ENCODE results near the gene HMOX2.
A peak's percentile ranks its signal among the peaks of the same experiment; 100 is the strongest.

The HMOX2 gene, protein sequence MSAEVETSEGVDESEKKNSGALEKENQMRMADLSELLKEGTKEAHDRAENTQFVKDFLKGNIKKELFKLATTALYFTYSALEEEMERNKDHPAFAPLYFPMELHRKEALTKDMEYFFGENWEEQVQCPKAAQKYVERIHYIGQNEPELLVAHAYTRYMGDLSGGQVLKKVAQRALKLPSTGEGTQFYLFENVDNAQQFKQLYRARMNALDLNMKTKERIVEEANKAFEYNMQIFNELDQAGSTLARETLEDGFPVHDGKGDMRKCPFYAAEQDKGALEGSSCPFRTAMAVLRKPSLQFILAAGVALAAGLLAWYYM

DNA sequence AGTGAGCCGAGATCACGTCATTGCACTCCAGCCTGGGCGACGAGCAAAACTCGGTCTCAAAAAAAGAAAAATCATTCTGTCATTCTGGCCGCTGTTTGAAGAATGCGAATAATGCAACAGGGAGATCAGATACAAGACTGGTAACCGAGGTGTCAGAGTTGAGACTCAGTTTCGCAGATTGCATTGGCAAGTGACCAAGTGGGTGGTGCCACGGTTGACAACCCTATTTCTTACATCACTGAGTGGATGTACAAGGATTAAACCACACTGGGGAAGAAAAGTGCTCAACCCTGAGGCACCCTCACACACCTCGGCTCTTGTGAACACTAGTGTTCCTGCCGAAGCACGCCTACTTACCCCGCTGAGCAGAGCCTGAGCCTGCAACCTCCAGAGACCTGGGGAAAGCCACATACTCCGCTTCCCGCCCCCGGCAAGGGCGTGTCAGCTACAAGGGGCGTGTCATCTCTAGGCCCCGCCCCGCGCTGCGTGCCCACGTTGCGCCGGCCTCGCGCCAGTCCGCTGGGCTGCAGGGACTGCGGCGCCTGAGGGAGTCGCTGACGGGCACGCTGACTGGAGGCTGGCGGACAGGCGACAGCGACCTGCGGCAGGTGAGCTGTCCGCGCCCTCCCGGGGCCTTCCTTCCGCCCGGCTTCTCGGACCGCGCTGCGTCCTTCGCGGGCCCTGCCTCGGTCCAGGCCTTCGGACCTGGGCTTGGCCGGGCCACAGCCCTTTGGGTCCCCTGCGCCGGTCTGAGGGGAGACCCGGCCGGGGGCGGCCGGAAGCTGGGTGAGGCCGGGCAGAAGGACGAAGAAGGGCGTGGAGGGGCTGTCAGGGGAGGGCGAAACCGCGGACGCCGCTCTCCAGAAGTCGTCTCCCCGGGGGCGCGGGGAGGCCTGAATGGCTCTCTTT is at the start of gene HMOX2:
TSS of gene HMOX2 (plus strand) at position 519 of the 909 bp plus-strand sequence. CDS start 29,127 bp downstream, outside the sequence.
- peak; percentile 85 to 90 for DNase-seq

GRCh38 chr16:4426722-4427372 is 49.4 kb upstream of the HMOX2 start:
- DNase-seq: no peak

GRCh38 chr16:4428500-4428899 is 47.7 kb upstream of the HMOX2 start:
- no peak for DNase-seq

DNA sequence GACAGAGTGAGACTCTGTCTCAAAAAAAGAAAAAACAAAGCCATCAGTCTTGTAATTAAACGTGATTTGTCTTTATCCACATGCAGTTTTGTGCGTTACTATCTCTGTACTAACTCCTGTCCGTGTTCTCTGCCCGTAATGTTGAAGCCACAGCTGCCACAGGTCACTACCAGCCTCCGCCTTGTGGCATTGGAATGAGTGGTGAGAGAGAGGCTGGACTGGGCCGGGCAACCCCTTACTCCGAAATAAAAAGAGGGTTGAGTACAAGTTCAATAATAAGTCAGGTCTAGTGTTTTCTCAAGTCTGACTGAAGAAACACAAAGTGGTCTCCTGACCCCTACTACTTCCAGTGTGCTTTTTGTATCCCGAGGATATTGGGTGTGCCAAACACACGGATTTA is 45.2 kb upstream of the HMOX2 start:
- no peak for DNase-seq

- no peak for DNase-seq
Measured at GRCh38 chr16:4433228-4433627, 43.0 kb upstream of the HMOX2 start.

GRCh38 chr16:4433914-4434787 is 42.0 kb upstream of the HMOX2 start:
- no peak for DNase-seq

- no peak for DNase-seq
Measured at GRCh38 chr16:4435337-4436067, 40.7 kb upstream of the HMOX2 start.

- no peak for DNase-seq
Measured at GRCh38 chr16:4437366-4437765, 38.8 kb upstream of the HMOX2 start.

DNA sequence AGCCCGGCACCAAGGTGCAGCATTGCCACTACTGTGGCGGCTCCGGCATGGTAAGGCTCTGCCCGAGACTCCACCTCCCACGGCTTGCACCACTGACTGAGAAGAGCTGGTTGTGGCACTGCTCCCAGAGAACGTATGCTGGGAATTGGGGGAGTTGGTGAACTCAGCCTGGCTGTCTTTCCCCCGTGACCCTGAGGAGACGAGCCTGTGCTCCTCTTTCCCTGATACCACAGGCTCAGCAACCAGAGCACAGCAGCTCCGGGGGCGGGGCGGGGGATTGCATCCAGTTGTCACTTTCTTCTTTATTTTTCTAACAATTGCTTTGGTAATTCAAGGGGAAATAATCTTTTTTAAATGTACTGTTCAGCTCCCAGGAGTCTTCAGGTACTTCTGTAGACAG is 33.8 kb upstream of the HMOX2 start:
- DNase-seq: no peak

- DNase-seq: no peak
Measured at GRCh38 chr16:4443271-4443670, 32.9 kb upstream of the HMOX2 start.

DNA sequence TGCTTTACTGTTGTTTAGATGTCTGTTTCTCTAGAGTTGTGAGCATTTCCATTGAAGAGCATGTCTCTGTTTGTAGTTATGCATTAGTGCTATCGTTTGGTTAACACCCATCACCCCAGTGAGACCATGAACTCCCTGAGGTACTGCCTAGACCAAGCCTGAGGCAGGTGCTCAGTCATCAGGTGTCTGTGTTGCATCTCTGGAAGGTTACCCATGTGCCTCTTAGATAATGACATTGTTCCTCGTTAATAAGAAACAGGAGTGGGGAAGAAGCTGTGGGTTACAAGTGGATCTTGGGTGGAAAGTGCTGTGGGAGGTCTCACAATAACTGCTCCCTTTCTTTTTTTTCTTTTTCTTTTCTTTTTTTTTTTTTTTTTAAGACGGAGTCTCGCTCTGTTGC is 32.2 kb upstream of the HMOX2 start:
- DNase-seq: no peak

GRCh38 chr16:4450430-4450829 is 25.8 kb upstream of the HMOX2 start:
- DNase-seq: no peak

GRCh38 chr16:4450931-4451519 is 25.2 kb upstream of the HMOX2 start:
- no peak for DNase-seq

DNA sequence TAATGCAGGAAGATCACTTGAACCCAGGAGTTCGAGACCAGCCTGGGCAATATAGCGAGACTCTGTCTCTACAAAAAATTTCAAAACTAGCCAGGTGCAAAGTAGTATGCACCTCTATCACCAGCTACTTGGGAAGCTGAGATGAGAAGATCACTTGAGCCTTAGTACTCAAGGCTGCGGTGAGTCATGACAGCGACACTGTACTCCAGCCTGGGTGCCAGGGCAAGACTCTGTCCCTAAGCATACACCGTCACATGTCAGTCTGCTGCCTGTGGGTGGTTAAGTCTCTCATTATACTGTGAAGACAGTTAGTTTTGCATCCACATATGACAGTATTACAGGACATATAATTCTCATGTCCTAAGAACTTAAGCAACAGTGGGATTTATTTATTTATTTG is 23.5 kb upstream of the HMOX2 start:
- DNase-seq: no peak

DNA sequence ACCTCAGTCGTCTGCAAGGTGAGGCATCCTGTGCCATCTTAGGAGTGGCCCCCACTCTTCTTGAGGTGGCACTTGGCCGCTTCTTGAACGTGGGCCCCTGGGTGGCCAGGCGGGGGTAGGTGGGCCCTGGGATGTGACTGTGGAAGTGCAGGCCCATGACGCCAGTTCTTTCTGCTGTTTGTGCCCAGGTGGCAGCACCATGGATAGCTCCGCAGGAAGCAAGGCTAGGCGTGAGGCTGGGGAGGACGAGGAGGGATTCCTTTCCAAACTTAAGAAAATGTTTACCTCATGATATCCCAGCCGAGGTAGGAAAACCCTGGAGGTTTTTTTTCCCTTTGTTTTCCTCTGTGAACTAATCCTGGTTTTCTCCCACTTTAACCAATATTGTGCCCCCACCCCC is 21.6 kb upstream of the HMOX2 start:
- no peak for DNase-seq

- no peak for DNase-seq
Measured at GRCh38 chr16:4455081-4455480, 21.1 kb upstream of the HMOX2 start.

DNA sequence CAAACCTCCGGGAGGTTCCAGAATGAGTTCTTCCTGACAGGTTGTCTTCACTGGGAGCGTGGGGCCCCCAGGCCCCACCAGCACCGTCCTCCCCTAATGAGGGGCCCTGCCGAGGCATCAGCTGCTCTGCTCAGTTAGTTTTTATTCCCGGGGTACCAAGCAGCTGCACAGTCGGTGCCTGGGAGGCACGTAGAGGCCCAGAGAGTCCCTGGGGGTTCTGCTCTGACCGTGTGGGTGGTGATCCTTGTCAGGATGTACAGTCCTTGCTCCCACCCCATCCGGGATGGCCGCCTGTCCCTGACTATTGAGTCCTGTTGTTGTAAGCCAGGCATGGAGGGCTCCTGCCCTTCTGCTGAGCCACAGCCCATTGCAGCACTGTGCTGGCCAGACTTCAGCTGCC is 20.2 kb upstream of the HMOX2 start:
- DNase-seq: no peak

DNA sequence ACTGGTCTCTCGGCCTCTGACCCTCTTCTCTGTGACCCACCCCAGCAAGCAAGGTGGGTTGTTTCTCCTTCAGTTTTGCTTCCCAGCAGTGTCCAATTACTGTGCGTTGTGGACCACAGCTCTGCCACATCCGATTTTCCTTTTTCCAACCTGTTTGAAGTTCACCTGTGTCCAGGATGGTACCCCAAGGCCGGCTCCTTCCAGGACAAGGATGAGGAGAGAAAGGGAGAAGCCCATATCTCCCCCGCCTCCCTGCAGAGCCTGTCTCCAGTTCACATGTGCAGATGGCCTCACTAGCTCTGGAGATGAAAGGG is 15.3 kb upstream of the HMOX2 start:
- no peak for DNase-seq

DNA sequence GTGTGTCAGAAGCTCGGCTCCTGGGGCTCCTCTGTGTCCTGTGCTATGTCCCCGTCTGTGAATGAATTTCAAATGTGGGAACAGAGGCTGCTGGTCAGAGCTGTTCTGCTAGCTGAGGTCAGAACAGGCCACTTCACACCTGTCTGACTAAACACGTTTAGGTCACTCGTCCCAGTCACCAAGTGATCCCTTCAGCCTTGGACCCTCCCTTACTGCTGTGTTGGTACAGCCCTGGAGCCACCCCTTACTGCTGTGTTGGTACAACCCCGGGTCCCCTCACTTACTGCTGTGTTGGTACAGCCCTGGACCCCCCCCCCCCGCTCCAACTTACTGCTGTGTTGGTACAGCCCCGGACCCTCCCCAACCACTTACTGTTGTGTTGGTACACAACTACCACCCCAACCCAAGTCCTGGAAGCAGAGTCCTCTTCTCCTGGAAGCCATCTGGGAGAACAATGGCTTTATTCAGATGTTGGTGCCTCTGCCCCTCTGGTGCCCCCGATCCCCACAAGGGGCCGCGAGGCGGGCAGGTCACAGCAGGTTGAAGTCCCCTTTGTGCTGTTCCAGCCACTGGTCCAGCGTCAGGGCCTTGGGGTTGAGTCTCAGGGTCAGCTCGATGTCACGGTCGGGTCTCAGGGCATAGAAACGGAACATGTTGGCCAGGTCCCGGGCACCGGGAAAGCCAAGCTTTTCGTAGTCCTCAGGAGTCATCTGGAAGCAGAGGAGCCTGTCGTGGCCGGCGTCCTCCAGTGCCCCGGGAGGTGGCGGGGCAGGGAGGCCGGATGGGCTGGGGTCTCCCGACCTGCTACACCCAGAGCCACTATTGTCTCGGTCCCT is 14.7 kb upstream of the HMOX2 start:
- no peak for DNase-seq

DNA sequence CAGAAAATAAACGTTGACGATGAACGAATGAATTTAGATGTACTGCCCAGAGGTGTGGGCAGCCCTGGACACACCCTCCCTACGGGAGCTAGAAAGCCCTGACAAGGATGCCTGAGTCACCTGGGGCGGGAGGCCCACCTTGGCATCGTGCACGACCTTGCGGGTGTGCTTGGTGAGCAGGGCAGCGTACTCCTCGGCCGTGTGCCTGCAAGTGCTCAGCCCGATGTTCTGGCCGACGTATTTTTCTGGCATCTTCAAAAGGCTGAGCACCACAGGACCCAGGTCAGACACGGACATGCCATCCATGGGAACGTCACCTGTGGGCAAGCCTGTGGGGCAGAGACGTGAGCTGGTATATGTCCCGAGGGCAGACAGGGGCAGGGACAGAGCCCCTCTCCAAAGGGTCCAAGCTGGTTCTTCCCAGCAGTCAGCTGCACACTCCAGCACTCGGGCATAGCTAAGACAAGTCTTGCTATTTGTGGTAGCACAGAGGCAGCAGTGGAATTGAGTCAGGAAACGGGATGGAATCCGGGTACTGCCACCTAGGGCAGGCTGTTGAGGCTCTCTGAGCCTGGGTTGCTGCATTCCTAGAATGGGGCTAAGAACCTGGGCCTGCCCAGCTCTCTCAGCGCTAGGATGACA is 12.6 kb upstream of the HMOX2 start:
- DNase-seq: no peak

Measured in SHP77 (cell line).